Smooth muscle cell (in vitro differentiated cells): ENCODE measurements around the gene ATP10A. TPM values are rescaled to one million over a fixed set of nuclear protein-coding genes. Genes with fewer than 3 reads are reported as not detected.
"Not testable (repeated sequence)": the region's sequence is repeated elsewhere in the genome, so short reads cannot be mapped to it uniquely, and the experiment has no call there.

Experiments used
- DNase-seq: peaks from one replicate; lab custom pipeline; 2025; ENCODE audit not compliant: unreplicated experiment; lab: John Stamatoyannopoulos, UW
- H2AFZ ChIP-seq: fragments of 200-600 bp; sonication (generic); 2 replicates; pipeline ENCODE4 v1.6.0; 2016; ENCODE audit warnings: antibody characterized with exemption, low read depth, mild to moderate bottlenecking
- H3F3A ChIP-seq: fragments of 200-600 bp; sonication (generic); 2 replicates; pipeline ENCODE4 v1.6.0; 2017; ENCODE audit warnings: antibody characterized with exemption, low read depth
- H3K27ac ChIP-seq: fragments of 200-600 bp; sonication (generic); 2 replicates; pipeline ENCODE4 v1.5.1; 2016; ENCODE audit warnings: low read depth, mild to moderate bottlenecking
- H3K27me3 ChIP-seq: fragments of 200-600 bp; sonication (generic); 2 replicates; pipeline ENCODE4 v1.6.1; 2016; ENCODE audit warnings: low read depth, mild to moderate bottlenecking
- H3K36me3 ChIP-seq: fragments of 200-600 bp; sonication (generic); 2 replicates; pipeline ENCODE4 v1.5.1; 2016; ENCODE audit warnings: low read depth
- H3K4me1 ChIP-seq: fragments of 200-600 bp; sonication (generic); 2 replicates; pipeline ENCODE4 v1.5.1; 2016; ENCODE audit warnings: low read depth
- H3K4me2 ChIP-seq: fragments of 200-600 bp; sonication (generic); 2 replicates; pipeline ENCODE4 v1.6.0; 2016; ENCODE audit warnings: mild to moderate bottlenecking
- H3K4me3 ChIP-seq: fragments of 200-600 bp; sonication (generic); 2 replicates; pipeline ENCODE4 v1.5.1; 2016; ENCODE audit warnings: mild to moderate bottlenecking
- H3K79me2 ChIP-seq: fragments of 200-600 bp; sonication (generic); 2 replicates; pipeline ENCODE4 v1.6.0; 2016; ENCODE audit warnings: low read depth, mild to moderate bottlenecking
- H3K9ac ChIP-seq: fragments of 200-600 bp; sonication (generic); 2 replicates; pipeline ENCODE4 v1.6.0; 2016; ENCODE audit warnings: low read depth
- H3K9me3 ChIP-seq: fragments of 200-600 bp; sonication (generic); replicated peaks from 2 replicates; pipeline ENCODE4 v1.5.1; 2016; ENCODE audit warnings: low read depth
- H4K20me1 ChIP-seq: fragments of 200-600 bp; sonication (generic); 2 replicates; pipeline ENCODE4 v1.6.0; 2016; ENCODE audit warnings: low read depth
- CTCF ChIP-seq: fragments of 200-600 bp; sonication (generic); IDR thresholded peaks from 2 replicates; pipeline ENCODE4 v1.5.1; 2017; ENCODE audit warnings: borderline replicate concordance, mild to moderate bottlenecking, antibody characterized with exemption; ENCODE audit not compliant: insufficient read depth, poor library complexity, severe bottlenecking
- WGBS: methylation state at CpG from one replicate; pipeline ENCODE4 v1.1.7; 2016; ENCODE audit warnings: low lambda C conversion rate; 5-methylcytosine and 5-hydroxymethylcytosine counted together
- polyA plus RNA-seq: library from polyadenylated mRNA; unstranded; fragments of >200 nt; fragmentation: Nextera tagmentation; extraction: Ambion mirVana; gene quantifications from 2 replicates; pipeline ENCODE4 v1.2.1, GENCODE V29; 2016
- total RNA-seq: library from RNA; depleted of rRNA; stranded (reverse); fragments of >200 nt; gene quantifications from 2 replicates; pipeline ENCODE4 v1.2.3, GENCODE V29; 2014

The ATP10A gene
- total and polyA plus RNA-seq, 2 experiments from 2014 or later, result 10.6 to 12.3 TPM

GRCh38 chr15:25641762-25642161 lies 221.4 kb downstream of the ATP10A start:
- no peak for TF ChIP-seq CTCF
- DNase-seq, result no peak
- WGBS, result 6% methylated on average over 6 of the region's 6 CpGs
- no peaks in the 10 kb centered on the region for H3K36me3 ChIP-seq
- no peaks in the 10 kb centered on the region for H3K9me3 ChIP-seq
- H3F3A ChIP-seq, result peaks cover 21% of the 10 kb centered on the region
- no peaks in the 10 kb centered on the region for H3K79me2 ChIP-seq
- H3K27me3 ChIP-seq, result no peaks in the 10 kb centered on the region
- peak overlapping the region; percentile 44 for H2AFZ ChIP-seq
- no peaks in the 10 kb centered on the region for H4K20me1 ChIP-seq
- peak overlapping the region; percentile 61 for H3K4me2 ChIP-seq
- H3K4me3 ChIP-seq, result no peak overlapping the region
- H3K9ac ChIP-seq, result no peak overlapping the region
- peak overlapping the region; percentile 67 for H3K27ac ChIP-seq
- peaks cover 45% of the 10 kb centered on the region for H3K4me1 ChIP-seq

- no peak for TF ChIP-seq CTCF
- Histone ChIP-seq H3K4me1 (peaks cover 45% of the 10 kb centered on the region), H3K27me3 (no peaks in the 10 kb centered on the region), H4K20me1 (no peaks in the 10 kb centered on the region), H3F3A (peaks cover 21% of the 10 kb centered on the region), H3K4me3 (no peak overlapping the region), H3K4me2 (peak overlapping the region; percentile 61), H3K36me3 (no peaks in the 10 kb centered on the region), H3K27ac (peak overlapping the region; percentile 67), H3K9ac (no peak overlapping the region), H2AFZ (peak overlapping the region; percentile 44), H3K79me2 (no peaks in the 10 kb centered on the region), H3K9me3 (no peaks in the 10 kb centered on the region)
- WGBS, result 5% methylated on average over 3 of the region's 3 CpGs
- no peak for DNase-seq
Measured at GRCh38 chr15:25641361-25641760, 221.8 kb downstream of the ATP10A start.

DNA sequence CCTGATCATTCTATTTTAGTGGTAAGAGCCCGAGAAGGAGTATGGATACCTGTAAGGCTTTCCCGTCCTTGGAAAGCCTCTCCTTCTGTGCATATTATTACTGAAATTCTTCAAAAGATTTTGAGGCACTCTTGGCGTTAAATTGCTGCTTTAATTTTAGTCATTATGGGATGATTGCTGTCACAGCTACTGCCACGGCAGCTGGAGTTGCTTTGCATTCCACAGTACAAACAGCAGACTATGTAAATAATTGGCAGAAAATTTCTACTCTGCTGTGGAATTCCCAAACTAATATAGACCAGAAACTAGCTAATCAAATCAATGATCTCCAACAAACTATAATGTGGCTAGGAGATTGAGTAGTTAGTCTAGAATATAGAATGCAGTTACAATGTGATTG lies 222.2 kb downstream of the ATP10A start:
- 31% methylated on average over 4 of the region's 4 CpGs for WGBS
- H3K4me2 ChIP-seq, result peak overlapping the region; percentile 61
- H3K27me3 ChIP-seq, DNase-seq, H3K79me2 ChIP-seq, H4K20me1 ChIP-seq, H3K4me3 ChIP-seq, H3K9ac ChIP-seq, H3K36me3 ChIP-seq, H3K9me3 ChIP-seq: not testable (repeated sequence)
- peaks cover 21% of the 10 kb centered on the region for H3F3A ChIP-seq
- peaks cover 45% of the 10 kb centered on the region for H3K4me1 ChIP-seq
- H2AFZ ChIP-seq, result peak overlapping the region; percentile 36
- peak overlapping the region; percentile 67 for H3K27ac ChIP-seq

- H3K27ac ChIP-seq, result peak overlapping the region; percentile 67
- no peaks in the 10 kb centered on the region for H3K27me3 ChIP-seq
- H3K9ac ChIP-seq, result no peak overlapping the region
- H2AFZ ChIP-seq, result peak overlapping the region; percentile 36
- WGBS, result 78% methylated on average over 5 of the region's 5 CpGs
- H3K9me3 ChIP-seq, result no peaks in the 10 kb centered on the region
- no peaks in the 10 kb centered on the region for H3K79me2 ChIP-seq
- no peaks in the 10 kb centered on the region for H4K20me1 ChIP-seq
- peaks cover 45% of the 10 kb centered on the region for H3K4me1 ChIP-seq
- H3K36me3 ChIP-seq, result no peaks in the 10 kb centered on the region
- no peak for DNase-seq
- peaks cover 21% of the 10 kb centered on the region for H3F3A ChIP-seq
- H3K4me3 ChIP-seq, result no peak overlapping the region
- H3K4me2 ChIP-seq, result peak overlapping the region; percentile 61
- no peak for TF ChIP-seq CTCF
Measured at GRCh38 chr15:25640381-25640780, 222.7 kb downstream of the ATP10A start.

DNA sequence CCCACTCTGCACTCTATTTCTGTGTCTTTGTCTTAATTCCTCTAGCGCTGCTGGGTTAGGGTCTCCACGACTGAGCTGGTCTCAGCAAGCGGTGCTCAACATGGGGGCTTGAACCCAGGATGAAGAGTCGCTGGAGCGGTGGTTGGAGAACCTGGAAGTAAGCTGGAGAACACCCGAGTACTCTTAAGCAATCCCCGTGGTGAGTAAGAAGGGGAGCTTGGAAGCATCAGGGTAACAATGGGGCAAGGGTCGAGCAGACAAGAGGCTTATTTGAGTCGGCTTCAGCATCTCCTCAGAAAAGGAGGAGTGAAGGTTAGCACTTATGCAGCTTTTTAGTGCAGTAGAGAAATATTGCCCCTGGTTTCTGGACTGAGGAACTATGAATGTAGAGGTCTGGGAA lies 226.6 kb downstream of the ATP10A start:
- H3K36me3 ChIP-seq, H3K27me3 ChIP-seq, H2AFZ ChIP-seq, H3K79me2 ChIP-seq, DNase-seq, H3K9ac ChIP-seq, H3K4me2 ChIP-seq, H3F3A ChIP-seq, H3K4me3 ChIP-seq, H4K20me1 ChIP-seq, H3K27ac ChIP-seq, H3K9me3 ChIP-seq: not testable (repeated sequence)
- WGBS, result 73% methylated on average over 9 of the region's 9 CpGs
- peaks cover 12% of the 10 kb centered on the region for H3K4me1 ChIP-seq
